ENCODE measurements around the gene VPS33A.

VPS33A gene

DNA sequence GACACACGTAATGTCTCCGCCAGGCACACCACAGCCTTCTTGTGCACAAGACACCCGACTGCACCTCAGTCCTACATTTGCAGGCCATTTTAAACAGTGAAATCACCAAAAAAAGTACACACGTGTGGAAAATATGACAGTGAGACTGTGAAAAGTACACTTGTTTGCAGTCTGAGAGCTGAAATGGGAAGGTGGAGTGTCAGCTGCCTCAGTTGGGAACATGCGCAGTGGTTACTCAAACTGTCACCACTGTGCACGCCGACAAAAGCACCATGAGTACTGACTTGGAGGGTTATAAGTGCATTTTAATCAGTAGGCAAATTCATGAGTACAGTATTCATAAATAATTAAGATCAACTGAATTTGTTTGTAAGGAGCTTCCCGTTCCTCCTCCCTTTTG lies 15.8 kb downstream of the VPS33A start:
- no peak overlapping the region for H3K27ac ChIP-seq (ENCODE audit: low read length)
- no peak overlapping the region for H3K4me2 ChIP-seq (ENCODE audit: low read length)
- peaks cover 4% of the 10 kb centered on the region for H3K36me3 ChIP-seq (replicated peaks; ENCODE audit: low read depth, low read length)
- no peak overlapping the region for H3K4me3 ChIP-seq (ENCODE audit: low read length)
- no peak overlapping the region for H3K9ac ChIP-seq (ENCODE audit: low read length)
- H3K4me1 ChIP-seq (ENCODE audit: low read length) = no peaks in the 10 kb centered on the region
- H3K79me2 ChIP-seq (ENCODE audit: low read length) = no peaks in the 10 kb centered on the region
- TF ChIP-seq EZH2phosphoT487 (IDR thresholded peaks at IDR 0.05; ENCODE audit: low read depth) = no peak
- TF ChIP-seq, protein P1, sequence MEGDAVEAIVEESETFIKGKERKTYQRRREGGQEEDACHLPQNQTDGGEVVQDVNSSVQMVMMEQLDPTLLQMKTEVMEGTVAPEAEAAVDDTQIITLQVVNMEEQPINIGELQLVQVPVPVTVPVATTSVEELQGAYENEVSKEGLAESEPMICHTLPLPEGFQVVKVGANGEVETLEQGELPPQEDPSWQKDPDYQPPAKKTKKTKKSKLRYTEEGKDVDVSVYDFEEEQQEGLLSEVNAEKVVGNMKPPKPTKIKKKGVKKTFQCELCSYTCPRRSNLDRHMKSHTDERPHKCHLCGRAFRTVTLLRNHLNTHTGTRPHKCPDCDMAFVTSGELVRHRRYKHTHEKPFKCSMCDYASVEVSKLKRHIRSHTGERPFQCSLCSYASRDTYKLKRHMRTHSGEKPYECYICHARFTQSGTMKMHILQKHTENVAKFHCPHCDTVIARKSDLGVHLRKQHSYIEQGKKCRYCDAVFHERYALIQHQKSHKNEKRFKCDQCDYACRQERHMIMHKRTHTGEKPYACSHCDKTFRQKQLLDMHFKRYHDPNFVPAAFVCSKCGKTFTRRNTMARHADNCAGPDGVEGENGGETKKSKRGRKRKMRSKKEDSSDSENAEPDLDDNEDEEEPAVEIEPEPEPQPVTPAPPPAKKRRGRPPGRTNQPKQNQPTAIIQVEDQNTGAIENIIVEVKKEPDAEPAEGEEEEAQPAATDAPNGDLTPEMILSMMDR (IDR thresholded peaks at IDR 0.05; ENCODE audit: low read depth, low read length) = no peak
- no peaks in the 10 kb centered on the region for H3K27me3 ChIP-seq (ENCODE audit: low read depth, low read length)
- H3K9me3 ChIP-seq (ENCODE audit: insufficient read depth, low read length) = no peaks in the 10 kb centered on the region
- H2AFZ ChIP-seq (ENCODE audit: low read depth, low read length) = no peak overlapping the region
- H4K20me1 ChIP-seq (ENCODE audit: insufficient read depth, low read length) = no peaks in the 10 kb centered on the region

DNA sequence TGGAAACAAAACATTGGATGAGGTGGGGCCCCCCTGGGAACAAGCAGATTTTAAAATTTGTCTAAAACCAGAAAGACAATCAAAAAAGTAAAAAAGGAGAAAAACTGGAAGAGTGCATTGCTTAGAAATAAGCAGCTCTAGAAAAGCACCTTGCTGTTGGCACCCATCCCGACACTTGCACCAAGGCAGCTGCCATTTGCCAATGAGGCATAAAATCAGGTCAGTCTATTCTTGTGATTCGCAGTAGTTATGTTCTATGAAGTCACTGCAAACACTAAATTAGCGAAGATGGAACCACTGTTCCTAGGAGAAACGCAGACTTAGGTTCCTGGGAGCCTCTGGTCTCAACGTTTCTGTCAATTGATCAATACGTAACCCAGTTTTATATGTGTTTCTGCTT lies 16.2 kb downstream of the VPS33A start:
- H3K4me1 ChIP-seq (ENCODE audit: low read length) = no peaks in the 10 kb centered on the region
- H3K27ac ChIP-seq (ENCODE audit: low read length) = no peak overlapping the region
- no peaks in the 10 kb centered on the region for H3K27me3 ChIP-seq (ENCODE audit: low read depth, low read length)
- H3K4me2 ChIP-seq (ENCODE audit: low read length) = no peak overlapping the region
- H2AFZ ChIP-seq (ENCODE audit: low read depth, low read length) = no peak overlapping the region
- no peaks in the 10 kb centered on the region for H3K9me3 ChIP-seq (ENCODE audit: insufficient read depth, low read length)
- no peak for TF ChIP-seq EZH2phosphoT487 (IDR thresholded peaks at IDR 0.05; ENCODE audit: low read depth)
- TF ChIP-seq, protein P1 (IDR thresholded peaks at IDR 0.05; ENCODE audit: low read depth, low read length) = no peak
- peaks cover 4% of the 10 kb centered on the region for H3K36me3 ChIP-seq (replicated peaks; ENCODE audit: low read depth, low read length)
- no peak overlapping the region for H3K9ac ChIP-seq (ENCODE audit: low read length)
- H3K79me2 ChIP-seq (ENCODE audit: low read length) = no peaks in the 10 kb centered on the region
- no peak overlapping the region for H3K4me3 ChIP-seq (ENCODE audit: low read length)
- H4K20me1 ChIP-seq (ENCODE audit: insufficient read depth, low read length) = no peaks in the 10 kb centered on the region

DNA sequence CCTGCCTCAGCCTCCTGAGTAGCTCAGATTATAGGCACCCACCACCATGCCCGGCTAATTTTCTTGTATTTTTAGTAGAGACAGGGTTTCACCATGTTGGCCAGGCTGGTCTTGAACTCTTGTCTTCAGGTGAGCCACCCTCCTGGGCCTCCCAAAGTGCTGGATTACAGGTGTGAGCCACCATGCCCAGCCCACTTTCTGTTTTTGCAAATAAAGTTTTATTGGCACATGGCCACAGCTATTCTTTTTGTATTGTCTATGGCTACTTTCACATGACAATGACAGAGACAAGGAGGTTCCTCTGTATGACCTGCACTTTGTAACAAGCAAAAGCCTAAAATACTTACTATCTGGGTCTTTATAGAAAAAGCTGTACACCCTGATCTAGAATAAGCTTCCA lies 20.7 kb downstream of the VPS33A start:
- no peak for TF ChIP-seq EZH2phosphoT487 (IDR thresholded peaks at IDR 0.05; ENCODE audit: low read depth)
- TF ChIP-seq, protein P1 (IDR thresholded peaks at IDR 0.05; ENCODE audit: low read depth, low read length) = no peak
- H3K27me3 ChIP-seq (ENCODE audit: low read depth, low read length) = no peaks in the 10 kb centered on the region
- H4K20me1 ChIP-seq (ENCODE audit: insufficient read depth, low read length) = no peaks in the 10 kb centered on the region
- no peaks in the 10 kb centered on the region for H3K79me2 ChIP-seq (ENCODE audit: low read length)
- no peaks in the 10 kb centered on the region for H3K9me3 ChIP-seq (ENCODE audit: insufficient read depth, low read length)
- no peak overlapping the region for H3K9ac ChIP-seq (ENCODE audit: low read length)
- peaks cover 4% of the 10 kb centered on the region for H3K36me3 ChIP-seq (replicated peaks; ENCODE audit: low read depth, low read length)
- no peak overlapping the region for H2AFZ ChIP-seq (ENCODE audit: low read depth, low read length)
- H3K4me1 ChIP-seq (ENCODE audit: low read length) = no peaks in the 10 kb centered on the region
- H3K27ac ChIP-seq (ENCODE audit: low read length) = no peak overlapping the region
- H3K4me2 ChIP-seq (ENCODE audit: low read length) = no peak overlapping the region
- H3K4me3 ChIP-seq (ENCODE audit: low read length) = no peak overlapping the region

DNA sequence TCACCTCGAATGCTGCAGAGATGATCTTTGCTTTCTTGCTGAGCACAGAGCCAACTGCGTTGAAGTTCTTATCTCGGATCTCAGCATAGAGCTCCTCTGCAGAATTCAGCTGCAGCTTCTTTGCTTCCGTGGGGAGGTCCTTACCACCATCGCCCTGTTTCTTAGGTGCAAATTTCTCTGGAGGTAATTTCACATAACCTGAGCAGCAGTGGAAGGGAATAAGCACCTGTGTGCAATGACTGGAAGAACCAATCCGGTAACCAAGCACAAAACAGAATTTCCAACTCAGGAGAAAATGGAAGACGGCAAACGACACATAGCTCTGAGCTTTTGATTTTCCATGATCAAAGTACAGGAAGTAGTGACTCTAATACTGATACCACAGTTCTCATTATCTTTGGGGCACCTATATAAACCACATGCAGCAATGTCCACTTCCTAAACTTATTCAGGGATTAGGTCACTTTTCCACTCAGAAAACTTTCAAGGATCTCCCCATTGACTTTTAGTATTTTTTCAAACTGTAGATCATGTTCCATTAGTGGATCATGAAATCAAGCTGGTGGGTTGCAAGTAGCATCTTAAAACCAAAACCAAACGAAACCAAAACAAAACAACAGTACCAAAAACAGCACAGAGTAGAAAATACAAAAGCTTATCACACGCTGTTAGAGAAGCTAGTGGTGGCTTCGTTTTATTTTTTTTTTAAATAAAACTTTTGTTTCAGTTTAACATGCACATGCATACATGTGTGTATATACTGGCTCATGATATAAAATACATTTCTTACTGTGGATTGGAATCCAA lies 21.5 kb downstream of the VPS33A start:
- Histone ChIP-seq H3K4me3 (ENCODE audit: low read length) (no peak overlapping the region), H3K9me3 (ENCODE audit: insufficient read depth, low read length) (no peaks in the 10 kb centered on the region), H2AFZ (ENCODE audit: low read depth, low read length) (no peak overlapping the region), H3K79me2 (ENCODE audit: low read length) (no peaks in the 10 kb centered on the region), H3K27ac (ENCODE audit: low read length) (no peak overlapping the region), H3K4me2 (ENCODE audit: low read length) (no peak overlapping the region), H4K20me1 (ENCODE audit: insufficient read depth, low read length) (no peaks in the 10 kb centered on the region), H3K4me1 (ENCODE audit: low read length) (no peaks in the 10 kb centered on the region), H3K9ac (ENCODE audit: low read length) (no peak overlapping the region), H3K36me3 (replicated peaks; ENCODE audit: low read depth, low read length) (peaks cover 3% of the 10 kb centered on the region), H3K27me3 (ENCODE audit: low read depth, low read length) (no peaks in the 10 kb centered on the region)
- no peak for TF ChIP-seq EZH2phosphoT487 (IDR thresholded peaks at IDR 0.05; ENCODE audit: low read depth)
- TF ChIP-seq, protein P1 (IDR thresholded peaks at IDR 0.05; ENCODE audit: low read depth, low read length) = no peak
